ENCODE results near the gene THADA.

THADA gene

GRCh38 chr2:43443282-43443681 is 152.6 kb downstream of the THADA start:
- peaks cover 11% of the 10 kb centered on the region for H3K4me1 ChIP-seq (ENCODE audit: low read depth, poor library complexity, severe bottlenecking)
- H3K27me3 ChIP-seq (ENCODE audit: insufficient read depth, low read depth) = no peaks in the 10 kb centered on the region
- H2AFZ ChIP-seq (ENCODE audit: low read depth) = no peak overlapping the region
- H3K4me3 ChIP-seq (IDR thresholded peaks at IDR 0.05; ENCODE audit: insufficient read depth, low read depth, low read length) = no peak overlapping the region
- TF ChIP-seq, protein P1, sequence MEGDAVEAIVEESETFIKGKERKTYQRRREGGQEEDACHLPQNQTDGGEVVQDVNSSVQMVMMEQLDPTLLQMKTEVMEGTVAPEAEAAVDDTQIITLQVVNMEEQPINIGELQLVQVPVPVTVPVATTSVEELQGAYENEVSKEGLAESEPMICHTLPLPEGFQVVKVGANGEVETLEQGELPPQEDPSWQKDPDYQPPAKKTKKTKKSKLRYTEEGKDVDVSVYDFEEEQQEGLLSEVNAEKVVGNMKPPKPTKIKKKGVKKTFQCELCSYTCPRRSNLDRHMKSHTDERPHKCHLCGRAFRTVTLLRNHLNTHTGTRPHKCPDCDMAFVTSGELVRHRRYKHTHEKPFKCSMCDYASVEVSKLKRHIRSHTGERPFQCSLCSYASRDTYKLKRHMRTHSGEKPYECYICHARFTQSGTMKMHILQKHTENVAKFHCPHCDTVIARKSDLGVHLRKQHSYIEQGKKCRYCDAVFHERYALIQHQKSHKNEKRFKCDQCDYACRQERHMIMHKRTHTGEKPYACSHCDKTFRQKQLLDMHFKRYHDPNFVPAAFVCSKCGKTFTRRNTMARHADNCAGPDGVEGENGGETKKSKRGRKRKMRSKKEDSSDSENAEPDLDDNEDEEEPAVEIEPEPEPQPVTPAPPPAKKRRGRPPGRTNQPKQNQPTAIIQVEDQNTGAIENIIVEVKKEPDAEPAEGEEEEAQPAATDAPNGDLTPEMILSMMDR (conservative IDR thresholded peaks at IDR 0.05; ENCODE audit: low read depth, low read length) = no peak
- H3K36me3 ChIP-seq (ENCODE audit: insufficient read depth) = no peaks in the 10 kb centered on the region
- H3K27ac ChIP-seq = no peak overlapping the region
- H3K4me2 ChIP-seq = no peak overlapping the region
- no peak overlapping the region for H3K9ac ChIP-seq
- H3K79me2 ChIP-seq (ENCODE audit: insufficient read depth, low read depth) = no peaks in the 10 kb centered on the region
- H4K20me1 ChIP-seq (ENCODE audit: insufficient read depth) = no peaks in the 10 kb centered on the region

DNA sequence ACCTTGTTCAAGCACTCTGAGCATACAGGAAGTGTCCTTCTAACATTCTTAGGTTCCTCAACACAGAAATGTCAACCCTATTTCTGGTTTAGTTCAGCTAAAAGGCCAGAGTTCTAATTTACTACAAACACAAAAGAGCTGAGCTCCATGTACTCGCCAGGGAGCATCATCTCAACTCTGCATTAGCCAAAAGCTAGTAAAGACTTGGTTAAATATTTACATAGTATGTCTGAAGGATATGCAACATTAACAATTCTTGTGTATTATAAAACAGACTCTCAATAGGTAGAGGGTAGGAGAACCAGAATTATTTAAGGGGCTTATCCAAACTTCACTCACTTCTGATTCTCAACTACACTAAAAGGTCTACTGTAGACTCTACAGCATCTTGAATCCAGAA is 154.6 kb downstream of the THADA start:
- Histone ChIP-seq H3K27me3 (ENCODE audit: insufficient read depth, low read depth) (no peaks in the 10 kb centered on the region), H3K36me3 (ENCODE audit: insufficient read depth) (no peaks in the 10 kb centered on the region), H2AFZ (ENCODE audit: low read depth) (no peak overlapping the region), H3K9ac (no peak overlapping the region), H3K4me3 (IDR thresholded peaks at IDR 0.05; ENCODE audit: insufficient read depth, low read depth, low read length) (no peak overlapping the region), H3K4me2 (no peak overlapping the region), H4K20me1 (ENCODE audit: insufficient read depth) (no peaks in the 10 kb centered on the region), H3K4me1 (ENCODE audit: low read depth, poor library complexity, severe bottlenecking) (peaks cover 6% of the 10 kb centered on the region), H3K79me2 (ENCODE audit: insufficient read depth, low read depth) (no peaks in the 10 kb centered on the region), H3K27ac (no peak overlapping the region)
- TF ChIP-seq, protein P1 (conservative IDR thresholded peaks at IDR 0.05; ENCODE audit: low read depth, low read length) = no peak

DNA sequence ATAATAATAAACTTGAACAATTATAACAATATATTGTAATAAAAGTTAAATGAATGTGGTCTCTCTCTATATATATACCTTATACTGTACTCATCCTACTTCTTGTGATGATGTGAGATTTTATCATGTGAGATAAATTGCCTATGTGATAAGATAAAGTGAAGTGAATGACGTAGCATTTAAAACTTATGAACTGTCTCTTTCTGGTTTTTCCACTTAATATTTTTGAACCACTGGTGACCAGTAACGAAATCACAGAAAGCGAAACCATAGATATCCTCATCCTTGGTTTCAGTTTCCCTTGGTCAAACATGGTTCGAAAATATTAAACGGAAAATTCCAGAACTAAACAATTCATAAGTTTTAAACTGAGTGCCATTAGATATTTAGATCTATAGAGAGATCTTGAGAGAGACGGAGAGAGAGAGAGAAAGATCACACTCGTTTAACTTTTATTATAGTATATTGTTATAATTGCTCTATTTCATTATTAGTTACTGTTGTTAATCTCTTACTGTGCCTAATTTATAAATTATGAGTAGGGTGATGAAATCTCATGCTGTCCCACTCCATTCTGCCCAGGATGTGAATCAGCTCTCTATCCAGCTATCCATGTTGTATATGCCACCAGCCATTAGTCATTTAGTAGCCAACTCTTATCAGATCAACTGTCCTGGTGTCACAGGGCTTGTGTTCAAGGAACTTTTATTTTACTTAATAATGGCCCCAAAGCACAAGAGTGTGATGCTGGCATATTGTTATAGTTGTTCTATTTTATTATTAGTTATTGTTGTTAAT is 156.8 kb downstream of the THADA start:
- no peaks in the 10 kb centered on the region for H3K36me3 ChIP-seq (ENCODE audit: insufficient read depth)
- no peak overlapping the region for H3K4me3 ChIP-seq (IDR thresholded peaks at IDR 0.05; ENCODE audit: insufficient read depth, low read depth, low read length)
- no peaks in the 10 kb centered on the region for H3K27me3 ChIP-seq (ENCODE audit: insufficient read depth, low read depth)
- no peaks in the 10 kb centered on the region for H3K79me2 ChIP-seq (ENCODE audit: insufficient read depth, low read depth)
- peaks cover 6% of the 10 kb centered on the region for H3K4me1 ChIP-seq (ENCODE audit: low read depth, poor library complexity, severe bottlenecking)
- H3K9ac ChIP-seq = no peak overlapping the region
- no peak overlapping the region for H3K4me2 ChIP-seq
- no peaks in the 10 kb centered on the region for H4K20me1 ChIP-seq (ENCODE audit: insufficient read depth)
- no peak overlapping the region for H3K27ac ChIP-seq
- TF ChIP-seq, protein P1 (conservative IDR thresholded peaks at IDR 0.05; ENCODE audit: low read depth, low read length) = no peak
- H2AFZ ChIP-seq (ENCODE audit: low read depth) = no peak overlapping the region

DNA sequence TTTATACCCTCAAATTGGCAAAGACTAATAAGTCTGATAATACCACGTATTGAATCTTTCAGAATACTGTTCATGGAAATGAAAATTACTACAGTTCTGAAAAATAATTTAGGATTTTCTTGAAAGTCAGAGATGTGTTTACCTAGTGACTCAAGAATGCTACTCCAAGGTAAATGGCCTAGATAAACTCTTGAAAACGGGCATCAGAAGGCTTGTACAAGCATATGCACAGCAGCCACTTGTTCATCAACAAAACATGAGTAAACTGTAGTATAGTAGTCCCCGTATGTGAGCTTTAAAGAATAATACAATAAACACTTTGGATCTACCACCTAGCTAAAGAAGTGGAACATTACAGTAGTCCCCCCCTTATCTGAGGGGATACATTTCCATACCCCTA is 157.5 kb downstream of the THADA start:
- no peak overlapping the region for H2AFZ ChIP-seq (ENCODE audit: low read depth)
- TF ChIP-seq, protein P1 (conservative IDR thresholded peaks at IDR 0.05; ENCODE audit: low read depth, low read length) = no peak

More for the DNA sequence above, 157.5 kb downstream of the THADA start:
- Histone ChIP-seq H3K4me3 (IDR thresholded peaks at IDR 0.05; ENCODE audit: insufficient read depth, low read depth, low read length) (no peak overlapping the region), H3K79me2 (ENCODE audit: insufficient read depth, low read depth) (no peaks in the 10 kb centered on the region), H3K4me2 (no peak overlapping the region), H3K27ac (no peak overlapping the region), H3K9ac (no peak overlapping the region), H3K36me3 (ENCODE audit: insufficient read depth) (no peaks in the 10 kb centered on the region), H3K27me3 (ENCODE audit: insufficient read depth, low read depth) (no peaks in the 10 kb centered on the region), H4K20me1 (ENCODE audit: insufficient read depth) (no peaks in the 10 kb centered on the region), H3K4me1 (ENCODE audit: low read depth, poor library complexity, severe bottlenecking) (peaks cover 6% of the 10 kb centered on the region)

Measured in KMS-11 (cell line).